SK-N-MC (cell line): ENCODE data around the gene PRR33.

Source experiments
- EZH2 ChIP-seq: fragments of 200-600 bp; sonication (generic); IDR thresholded peaks from one replicate; pipeline ENCODE4 v1.6.1; 2017; ENCODE audit warnings: antibody characterized with exemption
- POLR2AphosphoS5 ChIP-seq: IDR thresholded peaks from 2 replicates; pipeline ENCODE4 v1.6.1; 2012; ENCODE audit warnings: mild to moderate bottlenecking, low read depth, low read length, borderline replicate concordance

DNA sequence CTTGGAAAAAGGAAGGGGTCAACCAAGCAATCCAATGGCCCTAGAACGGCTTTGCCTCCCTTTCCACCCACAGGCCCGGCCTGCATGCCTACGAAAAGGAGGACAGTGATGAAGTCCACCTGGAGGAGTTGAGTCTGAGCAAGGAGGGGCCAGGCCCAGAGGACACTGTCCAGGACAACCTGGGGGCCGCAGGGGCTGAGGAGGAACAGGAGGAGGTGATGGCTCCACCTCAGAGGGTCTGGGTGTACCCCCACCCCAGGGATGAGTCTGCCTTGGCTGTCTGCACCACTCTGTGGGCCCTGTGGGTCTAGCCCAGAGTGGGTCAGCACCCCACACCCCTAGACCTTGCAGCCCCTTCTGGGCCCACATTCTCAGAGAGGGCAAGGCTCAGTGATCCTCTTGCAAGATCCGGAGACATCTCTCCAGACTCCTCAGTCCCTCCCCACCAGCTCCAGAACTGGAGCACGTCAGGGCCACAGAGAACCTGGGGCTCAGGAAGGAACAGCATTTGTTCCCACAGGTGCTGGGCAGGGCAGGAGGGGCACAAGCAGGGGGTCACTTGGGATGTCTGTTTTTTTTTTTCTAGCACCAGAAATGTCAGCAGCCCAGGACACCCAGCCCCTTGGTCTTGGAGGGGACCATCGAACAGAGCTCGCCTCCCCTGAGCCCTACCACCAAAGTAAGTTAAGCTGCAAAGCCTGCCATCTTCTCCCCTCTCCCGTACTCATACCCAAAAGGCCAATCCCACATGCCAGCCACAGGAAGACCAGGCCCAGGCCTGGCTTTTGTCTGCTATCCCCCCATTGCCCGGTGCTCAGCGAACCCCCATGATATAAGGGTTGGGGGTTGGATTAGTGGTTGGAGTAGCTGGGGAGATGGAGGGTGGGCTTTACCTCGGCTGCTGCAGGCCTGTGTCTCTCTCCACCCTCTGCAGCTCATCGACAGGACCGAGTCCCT lies 8.1 kb downstream of the PRR33 start:
- no peak for TF ChIP-seq POLR2AphosphoS5
- TF ChIP-seq EZH2: no peak
